PC-3 (cell line): ENCODE results near the gene C6orf136.

Source experiments
- CTCF ChIP-seq: fragments of 300-600 bp; sonication (generic); conservative IDR thresholded peaks from 2 replicates; pipeline ENCODE4 v1.5.1; 2017; ENCODE audit warnings: antibody characterized with exemption, low read depth, mild to moderate bottlenecking, low read length
- EZH2 ChIP-seq: fragments of 300-600 bp; sonication (generic); IDR thresholded peaks from one replicate; pipeline ENCODE4 v1.6.1; 2017; ENCODE audit warnings: antibody characterized with exemption, mild to moderate bottlenecking, low read length; ENCODE audit not compliant: unreplicated experiment
- EZH2phosphoT487 ChIP-seq: fragments of 300-600 bp; sonication (generic); IDR thresholded peaks from 2 replicates; pipeline ENCODE4 v1.6.1; 2018; ENCODE audit warnings: mild to moderate bottlenecking, antibody characterized with exemption, low read length, borderline replicate concordance

GRCh38 chr6:30690403-30691207 is 43.7 kb downstream of the C6orf136 start, which contains the start of gene NRM:
- no peak for TF ChIP-seq CTCF
- no peak for TF ChIP-seq EZH2
- TF ChIP-seq EZH2phosphoT487 = no peak
